SK-N-SH (cell line): ENCODE measurements around the gene TFAP2E. TPM values are rescaled to one million over a fixed set of nuclear protein-coding genes. Genes with fewer than 3 reads are reported as not detected.
A peak's percentile ranks its signal among the peaks of the same experiment; 100 is the strongest.

Source experiments
- CTCF ChIA-PET: fragments of 300-600, 350-600 bp; formaldehyde crosslinking; extraction: SDS; loops from one replicate; lab custom pipeline; 2021; lab: Yijun Ruan, JAX
- POLR2A ChIA-PET: fragments of 350-600 bp; sonication (Branson Sonifier 250); formaldehyde crosslinking; extraction: SDS; loops from one replicate; lab custom pipeline; 2020; ENCODE audit warnings: antibody characterized with exemption, inconsistent platforms; lab: Yijun Ruan, JAX
- DNase-seq: peaks from one replicate; pipeline ENCODE4 v3.0.0; 2012
- H2AFZ ChIP-seq: fragments of 200-600 bp; sonication (generic); 2 replicates; pipeline ENCODE4 v1.8.1; 2016; ENCODE audit warnings: antibody characterized with exemption, mild to moderate bottlenecking, low read depth
- H3F3A ChIP-seq: fragments of 200-600 bp; sonication (generic); replicated peaks from 2 replicates; pipeline ENCODE3; 2016; ENCODE audit warnings: antibody characterized with exemption, mild to moderate bottlenecking; ENCODE audit not compliant: insufficient read depth
- H3K27ac ChIP-seq, 2 experiments: fragments of 200-500 bp in 1 of 2; fragments of 200-600 bp in 1 of 2; sonication (Bioruptor generic) in 1 of 2; sonication (generic), shearing (Covaris generic) in 1 of 2; 2 replicates each; pipeline versions ENCODE4 v1.5.1 to v1.6.1; 2014 to 2016; ENCODE audit warnings: low read depth in 2 of 2, inconsistent platforms in 1 of 2, low read length in 1 of 2, mild to moderate bottlenecking in 1 of 2, mixed read lengths in 1 of 2
- H3K27me3 ChIP-seq: fragments of 200-600 bp; sonication (generic), shearing (Covaris generic); 2 replicates; pipeline ENCODE4 v1.6.1; 2016; ENCODE audit warnings: mixed run types; ENCODE audit not compliant: insufficient read depth
- H3K36me3 ChIP-seq, 2 experiments: fragments of 200-500 bp in 1 of 2; fragments of 200-600 bp in 1 of 2; sonication (Bioruptor generic) in 1 of 2; sonication (generic) in 1 of 2; replicated peaks in 1 of 2; 2 replicates each; pipeline versions ENCODE3 to v1.5.1; 2014 to 2016; ENCODE audit warnings: low read length in 1 of 2, mild to moderate bottlenecking in 1 of 2; ENCODE audit not compliant: insufficient read depth in 2 of 2, control insufficient read depth in 1 of 2
- H3K4me1 ChIP-seq, 2 experiments: fragments of 200-500 bp in 1 of 2; fragments of 200-600 bp in 1 of 2; sonication (Bioruptor generic) in 1 of 2; sonication (generic), shearing (Covaris generic) in 1 of 2; 2 replicates each; pipeline versions ENCODE4 v1.5.1 to v1.6.1; 2014 to 2016; ENCODE audit warnings: low read depth in 1 of 2, low read length in 1 of 2, mixed run types in 1 of 2; ENCODE audit not compliant: insufficient read depth in 2 of 2, control insufficient read depth in 1 of 2
- H3K4me2 ChIP-seq: fragments of 200-600 bp; sonication (generic), shearing (Covaris generic); 2 replicates; pipeline ENCODE4 v1.6.1; 2017; ENCODE audit warnings: mixed run types
- H3K4me3 ChIP-seq, 2 experiments: fragments of 200-500 bp in 1 of 2; fragments of 200-600 bp in 1 of 2; sonication (Bioruptor generic) in 1 of 2; sonication (generic), shearing (Covaris generic) in 1 of 2; 2 replicates each; pipeline versions ENCODE4 v1.5.1 to v1.8.1; 2014 to 2016; ENCODE audit warnings: low read depth in 2 of 2, inconsistent platforms in 1 of 2, low read length in 1 of 2, mild to moderate bottlenecking in 1 of 2, mixed read lengths in 1 of 2, moderate library complexity in 1 of 2
- H3K79me2 ChIP-seq: fragments of 200-600 bp; sonication (generic); 2 replicates; pipeline ENCODE4 v1.8.1; 2017; ENCODE audit warnings: mild to moderate bottlenecking; ENCODE audit not compliant: insufficient read depth
- H3K9ac ChIP-seq: fragments of 200-600 bp; sonication (generic); 2 replicates; pipeline ENCODE4 v1.6.1; 2017; ENCODE audit warnings: mixed run types
- H3K9me2 ChIP-seq: fragments of 200-600 bp; sonication (generic); 2 replicates; pipeline ENCODE4 v1.6.1; 2017; ENCODE audit warnings: mixed run types
- H3K9me3 ChIP-seq: fragments of 200-600 bp; sonication (generic); 2 replicates; pipeline ENCODE4 v1.6.1; 2017; ENCODE audit warnings: mixed run types, mild to moderate bottlenecking, moderate library complexity
- H4K20me1 ChIP-seq: fragments of 200-600 bp; sonication (generic); 2 replicates; pipeline ENCODE4 v1.6.1; 2017; ENCODE audit warnings: mild to moderate bottlenecking, mixed run types; ENCODE audit not compliant: insufficient read depth
- CHD2 ChIP-seq: fragments of 150-350 bp; IDR thresholded peaks from 2 replicates; pipeline ENCODE4 v1.6.1; 2018; ENCODE audit warnings: low read length; ENCODE audit not compliant: partially characterized antibody
- CTCF ChIP-seq: fragments of 200-600 bp; sonication (generic); IDR thresholded peaks from 2 replicates; pipeline ENCODE4 v1.6.1; 2017; ENCODE audit warnings: antibody characterized with exemption, mild to moderate bottlenecking, moderate library complexity
- ELF1 ChIP-seq: IDR thresholded peaks from 2 replicates; pipeline ENCODE4 v1.4.0; 2012
- EP300 ChIP-seq, 2 experiments: IDR thresholded peaks; 2 replicates each; pipeline versions ENCODE4 v1.4.0 to v1.6.1; 2012; ENCODE audit warnings: borderline replicate concordance in 1 of 2, low read depth in 1 of 2, low read length in 1 of 2
- FOSL2 ChIP-seq: IDR thresholded peaks from 2 replicates; pipeline ENCODE4 v1.4.0; 2012; ENCODE audit warnings: low read depth, mild to moderate bottlenecking, moderate library complexity, borderline replicate concordance
- FOXJ3 ChIP-seq: sonication (generic); formaldehyde crosslinking; IDR thresholded peaks from 2 replicates; pipeline ENCODE4 v1.5.1; 2020; ENCODE audit warnings: mild to moderate bottlenecking, missing genetic modification reagents
- FOXM1 ChIP-seq: IDR thresholded peaks from 2 replicates; pipeline ENCODE4 v1.4.0; 2012; ENCODE audit warnings: low read depth, mild to moderate bottlenecking
- GATA2 ChIP-seq: sonication (generic); formaldehyde crosslinking; IDR thresholded peaks from 2 replicates; pipeline ENCODE4 v1.5.0; 2020; ENCODE audit warnings: mild to moderate bottlenecking, missing genetic modification reagents
- IRF3 ChIP-seq: fragments of 150-350 bp; IDR thresholded peaks from 2 replicates; pipeline ENCODE4 v1.6.1; 2016; ENCODE audit warnings: mild to moderate bottlenecking, low read depth, low read length
- MAX ChIP-seq: IDR thresholded peaks from 2 replicates; pipeline ENCODE4 v1.4.0; 2012; ENCODE audit warnings: low read depth
- MEF2A ChIP-seq: IDR thresholded peaks from 2 replicates; pipeline ENCODE4 v1.4.0; 2012; ENCODE audit warnings: low read depth, borderline replicate concordance
- NFIC ChIP-seq: IDR thresholded peaks from 2 replicates; pipeline ENCODE4 v1.4.0; 2012; ENCODE audit warnings: borderline replicate concordance
- PBX3 ChIP-seq: IDR thresholded peaks from 2 replicates; pipeline ENCODE4; 2012
- POLR2AphosphoS5 ChIP-seq: IDR thresholded peaks from 2 replicates; pipeline ENCODE4 v1.6.1; 2012; ENCODE audit warnings: low read depth, low read length
- RAD21 ChIP-seq: IDR thresholded peaks from 2 replicates; pipeline ENCODE4 v1.6.1; 2012; ENCODE audit warnings: mild to moderate bottlenecking, low read length
- RXRA ChIP-seq: IDR thresholded peaks from 2 replicates; pipeline ENCODE4 v1.4.0; 2012; ENCODE audit warnings: low read depth, mild to moderate bottlenecking, borderline replicate concordance
- SIN3A ChIP-seq: IDR thresholded peaks from 2 replicates; pipeline ENCODE4 v1.6.1; 2012; ENCODE audit warnings: low read depth, mild to moderate bottlenecking, low read length, moderate library complexity, borderline replicate concordance
- SMC3 ChIP-seq: IDR thresholded peaks from 2 replicates; pipeline ENCODE4 v1.6.1; 2012; ENCODE audit warnings: low read depth, low read length, improper control_type of control experiment
- TEAD4 ChIP-seq: IDR thresholded peaks from 2 replicates; pipeline ENCODE4 v1.4.0; 2012; ENCODE audit warnings: mild to moderate bottlenecking, borderline replicate concordance; ENCODE audit not compliant: insufficient read depth
- USF1 ChIP-seq: IDR thresholded peaks from 2 replicates; pipeline ENCODE4 v1.4.0; 2012; ENCODE audit warnings: low read depth, borderline replicate concordance
- USF2 ChIP-seq: fragments of 150-350 bp; IDR thresholded peaks from 2 replicates; pipeline ENCODE4 v1.6.1; 2017; ENCODE audit warnings: antibody characterized with exemption, low read length, low read depth, borderline replicate concordance
- YY1 ChIP-seq: IDR thresholded peaks from 2 replicates; pipeline ENCODE4 v1.4.0; 2012; ENCODE audit warnings: low read depth, mild to moderate bottlenecking
- WGBS: methylation state at CpG from one replicate; pipeline ENCODE4 v1.1.6; 2017; ENCODE audit warnings: low lambda C conversion rate; 5-methylcytosine and 5-hydroxymethylcytosine counted together
- polyA plus RNA-seq, 3 experiments: library from polyadenylated mRNA; depleted of rRNA; stranded (reverse); fragments of >200 nt; gene quantifications; 2 replicates each; pipeline ENCODE4 v1.2.3, GENCODE V29; 2012

TFAP2E gene
- polyA plus RNA-seq, 1 of the 3 experiments (the other 2 are of a cell fraction): 0.59 TPM

- Histone ChIP-seq H3K4me1 (peaks cover 7 to 18% of the 10 kb centered on the region in 2 experiments; a peak in 3 of 4 replicates), H4K20me1 (no peaks in the 10 kb centered on the region; the same call in 1 of the 2 replicates), H3K9me3 (no peaks in the 10 kb centered on the region), H2AFZ (no peak overlapping the region), H3K4me3 (no peak overlapping the region), H3K27ac (no peak overlapping the region), H3K9ac (no peak overlapping the region), H3K4me2 (no peak overlapping the region), H3K9me2 (no peaks in the 10 kb centered on the region), H3K36me3 (peaks cover 48 to 51% of the 10 kb centered on the region in 2 experiments), H3F3A (no peaks in the 10 kb centered on the region), H3K79me2 (peaks cover 92% of the 10 kb centered on the region), H3K27me3 (no peaks in the 10 kb centered on the region)
- no peak for DNase-seq
- POLR2A ChIA-PET: no interaction called here
- CTCF ChIA-PET: interaction anchor here (1.1 to 2.0 kb wide), 2 partner anchors 18 to 96 kb away, joined by 3 to 6 read pairs; no protein-coding TSS in a partner anchor
- no peak for TF ChIP-seq CHD2
- TF ChIP-seq USF1: no peak
- TF ChIP-seq MAX: no peak
- TF ChIP-seq RXRA: no peak
- TF ChIP-seq IRF3: no peak
- no peak for TF ChIP-seq FOSL2
- no peak for TF ChIP-seq SMC3
- no peak for TF ChIP-seq EP300 (IDR thresholded peaks at IDR 0.05; ENCODE audit: borderline replicate concordance in 1 of 2, low read depth in 1 of 2, low read length in 1 of 2)
- no peak for TF ChIP-seq ELF1
- TF ChIP-seq USF2: no peak
- TF ChIP-seq YY1: no peak
- no peak for TF ChIP-seq MEF2A
- TF ChIP-seq SIN3A: no peak
- no peak for TF ChIP-seq FOXM1
- no peak for TF ChIP-seq TEAD4
- WGBS: 94% methylated on average over 1 of the region's 1 CpG
Observed at GRCh38 chr1:35546614-35547013, 26.5 kb upstream of the TFAP2E start.

- ChIA-PET CTCF (interaction anchor here (1.2 to 1.7 kb wide), 2 partner anchors 102 to 173 kb away, joined by 4 read pairs; no protein-coding TSS in a partner anchor), POLR2A (no interaction called here)
- Histone ChIP-seq H3K4me3 (no peak overlapping the region), H3K4me1 (peaks cover 0 to 34% of the 10 kb centered on the region in 2 experiments; a peak in 3 of 4 replicates), H3K9ac (no peak overlapping the region), H3K27ac (peak overlapping the region in 1 of 2 experiments; percentile 80; a peak in 2 of 4 replicates), H2AFZ (no peak overlapping the region), H3K79me2 (peaks cover 92% of the 10 kb centered on the region), H4K20me1 (peaks cover 6% of the 10 kb centered on the region; the same call in 1 of the 2 replicates), H3F3A (peaks cover 12% of the 10 kb centered on the region), H3K9me2 (no peaks in the 10 kb centered on the region), H3K36me3 (peaks cover 40 to 48% of the 10 kb centered on the region in 2 experiments), H3K4me2 (peak overlapping the region; percentile 74; the same call in 1 of the 2 replicates), H3K27me3 (no peaks in the 10 kb centered on the region), H3K9me3 (no peaks in the 10 kb centered on the region)
- TF ChIP-seq PBX3 (no peak), FOXJ3 (CRISPR knock-in tag) (no peak), MEF2A (no peak), USF1 (no peak), NFIC (no peak), RAD21 (no peak), SMC3 (no peak), POLR2AphosphoS5 (no peak), GATA2 (no peak), FOSL2 (no peak), CTCF (no peak), YY1 (no peak)
- DNase-seq: no peak
- 55% methylated on average over 2 of the region's 2 CpGs for WGBS
Observed at GRCh38 chr1:35553851-35554250, 19.3 kb upstream of the TFAP2E start.
